HG03095 (cell line): Measurements from ENCODE around the gene NUBP1.
A peak's percentile ranks its signal among the peaks of the same experiment; 100 is the strongest.
"Not testable (repeated sequence)": the region's sequence is repeated elsewhere in the genome, so short reads cannot be mapped to it uniquely, and the experiment has no call there.

Experiments
- ATAC-seq: cut with Tn5 transposase; IDR thresholded peaks from one replicate; pipeline ENCODE4 v1.9.1; 2021; ENCODE audit warnings: moderate library complexity; ENCODE audit not compliant: unreplicated experiment

The NUBP1 gene

DNA sequence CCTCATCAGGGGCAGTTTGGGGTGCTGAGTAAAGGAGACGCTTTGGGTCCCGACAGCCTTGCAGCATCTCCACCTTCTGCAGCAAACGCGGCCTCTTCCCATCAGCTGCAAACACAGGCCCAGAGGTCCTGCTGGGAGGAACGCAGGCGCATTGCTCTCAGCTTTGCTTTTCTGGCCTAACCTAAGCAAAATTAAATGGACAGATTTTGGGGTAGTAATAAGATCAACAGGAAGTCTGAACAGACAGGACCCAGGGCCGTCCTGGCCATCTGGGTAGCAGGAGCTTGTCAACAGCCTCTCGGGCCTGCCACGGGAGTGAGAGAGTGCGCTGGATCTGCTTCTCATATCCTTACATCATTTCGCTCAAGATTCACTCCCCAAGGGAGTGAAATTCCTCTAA, 7.2 kb downstream of the NUBP1 start:
- ATAC-seq, result no peak

DNA sequence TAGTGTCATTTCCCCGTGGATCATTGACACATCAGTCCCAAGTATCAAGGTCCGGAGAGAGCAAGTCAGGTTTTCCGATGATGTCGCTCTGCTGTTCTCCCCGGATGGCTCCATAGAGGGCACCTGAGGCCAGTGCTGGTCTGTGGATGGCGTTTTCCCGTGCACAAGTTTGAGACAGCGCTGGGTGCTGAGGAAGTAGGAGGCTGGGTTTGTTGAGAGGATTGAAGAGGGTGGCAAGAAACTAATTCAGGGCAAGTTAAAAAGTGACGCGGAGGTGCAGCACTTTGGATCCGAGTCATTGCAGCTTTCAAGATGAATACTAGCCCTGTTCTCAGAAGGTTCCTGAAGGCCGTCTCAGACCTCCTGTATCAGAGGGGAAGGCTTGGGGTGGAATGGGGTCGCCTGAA, 7.7 kb downstream of the NUBP1 start:
- ATAC-seq, result no peak

DNA sequence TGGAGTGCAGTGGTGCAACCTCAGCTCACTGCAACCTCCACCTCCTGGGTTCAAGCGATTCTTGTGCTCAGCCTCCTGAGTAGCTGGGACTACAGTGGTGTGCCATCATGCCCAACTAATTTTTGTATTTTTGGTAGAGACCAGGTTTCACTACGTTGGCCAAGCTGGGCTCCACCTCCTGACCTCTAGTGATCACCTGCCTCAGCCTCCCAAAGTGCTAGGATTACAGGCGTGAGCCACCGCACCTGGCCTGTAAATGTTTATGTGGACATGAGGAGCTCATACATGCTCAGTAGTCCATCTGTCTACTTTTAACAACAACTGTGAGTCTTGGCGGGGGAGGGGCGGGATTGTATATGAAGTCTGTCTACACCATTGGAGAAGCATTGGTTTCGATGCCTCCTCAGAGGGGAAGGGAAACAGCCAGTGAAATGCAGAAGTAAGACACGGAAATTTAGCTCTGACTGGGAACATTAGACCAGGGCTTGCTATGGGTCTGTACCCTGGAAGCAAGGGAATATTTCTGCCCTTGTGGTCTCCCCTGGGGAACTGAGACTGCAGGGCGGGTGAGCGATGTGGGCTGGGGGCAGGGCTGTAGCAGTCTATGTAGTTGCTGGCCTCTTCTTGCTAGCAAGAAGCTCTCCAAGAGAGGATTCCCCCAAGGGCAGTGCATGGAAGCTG, 9.3 kb downstream of the NUBP1 start:
- peak; percentile 70 for ATAC-seq

DNA sequence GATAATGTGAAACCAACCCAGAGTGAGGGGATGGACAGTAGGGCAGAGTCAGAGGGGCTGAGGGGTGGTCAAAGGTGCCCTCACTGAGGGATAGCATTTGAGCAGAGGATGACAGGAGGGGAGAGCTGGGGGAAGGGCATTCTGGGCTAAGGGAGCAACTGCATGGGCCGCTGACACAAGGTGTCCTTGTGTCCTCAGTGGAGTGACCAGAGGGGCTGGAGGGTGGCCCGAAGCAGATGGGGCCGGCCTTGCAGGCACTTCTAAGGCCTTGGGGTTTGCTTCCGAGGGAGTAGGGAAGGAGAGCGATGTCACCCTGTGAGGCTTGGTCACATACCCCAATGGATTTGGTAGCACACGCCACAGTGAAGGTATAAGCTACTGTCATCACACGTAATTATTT, 10.0 kb downstream of the NUBP1 start:
- ATAC-seq, result no peak

DNA sequence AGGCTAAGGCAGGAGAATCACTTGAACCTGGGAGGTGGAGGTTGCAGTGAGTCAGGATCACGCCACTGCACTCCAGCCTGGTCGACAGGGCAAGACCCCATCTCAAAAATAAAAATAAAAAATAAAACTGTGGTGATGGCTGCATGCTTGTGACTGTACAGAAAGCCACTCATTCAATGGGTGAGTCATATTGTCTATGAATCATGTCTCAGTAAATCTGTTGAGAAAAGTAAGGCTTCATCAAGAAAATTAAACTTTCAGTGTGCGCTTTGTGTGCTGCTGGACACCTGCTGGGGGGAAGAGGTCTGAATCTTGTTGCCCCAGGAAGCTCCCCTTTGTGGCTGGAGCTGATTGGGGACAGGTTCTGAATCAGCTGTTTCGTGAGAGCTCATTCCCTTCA, 11.3 kb downstream of the NUBP1 start:
- ATAC-seq, result no peak

DNA sequence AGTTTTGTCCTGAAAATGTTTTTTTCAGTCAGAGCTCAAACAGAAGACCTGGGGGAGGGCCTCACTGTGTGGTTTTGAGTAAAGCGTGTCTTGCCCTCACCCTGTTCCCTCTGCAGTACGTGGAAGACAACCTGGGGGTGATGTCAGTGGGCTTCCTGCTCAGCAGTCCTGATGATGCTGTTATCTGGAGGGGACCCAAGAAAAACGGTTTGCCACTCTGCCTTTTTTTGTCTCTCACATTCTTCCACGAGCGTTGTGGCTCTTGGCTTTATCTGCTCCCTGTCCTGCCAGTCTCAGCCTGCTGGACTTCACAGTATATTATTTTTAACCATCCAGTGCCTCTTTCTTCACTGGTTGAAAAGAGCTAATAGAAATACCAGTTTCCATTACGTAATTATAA, 12.9 kb downstream of the NUBP1 start:
- ATAC-seq, result no peak

DNA sequence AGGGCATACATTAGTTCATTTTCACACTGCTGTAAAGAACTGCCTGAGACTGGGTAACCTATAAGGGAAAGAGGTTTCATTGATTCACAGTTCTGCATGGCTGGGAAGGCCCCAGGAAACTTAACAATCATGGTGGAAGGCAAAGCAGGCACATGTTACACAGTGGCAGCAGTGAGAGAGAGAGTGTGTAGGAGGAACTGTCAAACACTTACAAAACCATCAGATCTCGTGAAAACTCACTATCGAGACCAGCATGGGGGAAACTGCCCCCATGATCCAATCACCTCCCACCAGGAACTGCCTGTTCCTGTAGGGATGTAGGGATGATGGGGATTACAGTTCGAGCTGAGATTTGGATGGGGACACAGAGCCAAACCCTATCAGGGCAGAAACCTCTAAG, 17.2 kb downstream of the NUBP1 start:
- no peak for ATAC-seq

DNA sequence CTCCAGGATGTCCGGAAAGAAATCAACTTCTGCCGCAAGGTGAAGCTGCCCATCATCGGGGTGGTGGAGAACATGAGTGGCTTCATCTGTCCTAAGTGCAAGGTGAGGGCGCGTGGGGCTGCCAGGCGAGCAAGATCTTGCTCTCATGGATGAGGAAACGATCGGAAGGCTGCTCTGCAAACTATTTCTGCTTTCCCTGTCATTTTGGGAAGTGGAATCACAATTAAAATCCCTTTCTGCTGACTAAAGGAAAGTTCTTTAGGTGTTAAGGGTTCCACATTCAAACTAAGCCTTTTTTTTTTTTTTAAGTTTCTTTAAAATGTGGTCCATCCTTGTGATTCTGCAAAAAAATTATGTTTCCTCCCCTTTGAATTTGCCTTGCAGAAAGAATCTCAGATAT, 17.7 kb downstream of the NUBP1 start:
- ATAC-seq, result no peak

DNA sequence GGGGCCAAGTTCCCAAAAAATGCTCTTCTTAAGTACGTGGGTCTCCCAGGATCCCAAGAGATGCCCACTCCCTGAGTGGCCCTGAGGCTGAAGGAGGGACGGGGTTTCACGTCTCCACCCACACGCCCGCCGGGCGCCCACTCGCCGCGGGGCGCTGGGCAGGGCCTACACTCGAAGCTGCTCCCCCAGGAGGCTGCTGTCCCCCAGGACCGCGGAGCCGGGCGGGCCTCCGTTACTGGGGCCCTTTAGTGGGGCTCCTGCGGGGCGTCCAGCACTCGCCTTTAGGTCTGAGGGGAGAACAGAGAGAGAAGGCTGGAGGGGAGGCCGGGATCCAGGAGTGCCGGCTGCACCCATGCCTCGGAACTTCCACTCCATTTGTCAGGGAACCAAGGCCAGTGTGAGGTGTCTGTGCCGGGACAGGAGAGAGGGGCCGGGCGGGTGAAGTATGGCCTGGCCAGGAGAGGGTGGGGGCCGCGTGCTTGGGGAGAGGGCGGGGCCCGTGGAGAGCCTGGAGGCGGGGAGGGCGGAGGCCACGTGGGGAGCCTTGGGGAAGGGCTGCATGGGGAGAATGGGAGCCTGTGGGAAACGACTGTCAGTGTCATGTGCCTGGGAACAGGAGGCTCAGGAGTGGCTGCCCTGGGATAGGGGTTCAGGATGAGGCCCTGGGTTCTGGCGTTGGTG, 18.8 kb downstream of the NUBP1 start:
- no peak for ATAC-seq

DNA sequence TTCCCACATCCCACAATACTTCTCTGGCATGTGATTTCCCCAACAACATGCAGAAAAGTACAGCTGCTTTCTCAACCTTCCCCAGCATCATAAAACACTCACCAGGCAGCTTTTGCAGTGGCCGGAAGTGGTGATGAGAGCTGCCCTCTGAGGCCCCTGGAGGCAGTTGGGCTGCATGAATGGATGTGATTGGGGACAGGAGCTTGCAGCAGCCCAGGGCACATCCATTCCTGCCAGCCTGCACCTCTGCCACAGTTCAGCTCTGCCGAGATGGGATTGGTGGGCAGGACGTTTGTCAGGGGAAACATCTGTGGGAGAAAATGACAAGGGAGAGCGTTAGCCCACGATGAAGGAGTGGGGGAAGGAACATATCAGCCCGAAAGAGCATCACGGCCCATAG, 19.8 kb downstream of the NUBP1 start:
- no peak for ATAC-seq

DNA sequence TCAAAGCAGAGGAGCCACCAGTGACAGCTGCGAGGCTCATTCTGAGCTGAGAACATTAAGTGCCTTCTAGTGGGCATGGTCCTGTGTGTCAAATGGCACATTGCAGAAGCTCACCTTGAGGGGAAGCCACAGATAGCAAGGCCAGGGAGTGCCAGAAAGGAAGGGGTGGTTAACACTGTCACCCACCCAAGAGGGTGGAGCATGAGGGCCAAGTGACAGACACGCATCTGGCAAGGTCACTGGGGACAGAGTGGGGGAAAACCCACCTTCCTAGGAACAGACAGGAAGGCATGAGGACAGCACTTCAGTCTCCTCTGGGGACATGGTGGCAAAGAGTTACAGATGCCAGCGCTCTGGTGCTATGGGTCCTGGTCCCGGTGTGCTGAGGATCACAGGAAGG, 22.1 kb downstream of the NUBP1 start:
- no peak for ATAC-seq

DNA sequence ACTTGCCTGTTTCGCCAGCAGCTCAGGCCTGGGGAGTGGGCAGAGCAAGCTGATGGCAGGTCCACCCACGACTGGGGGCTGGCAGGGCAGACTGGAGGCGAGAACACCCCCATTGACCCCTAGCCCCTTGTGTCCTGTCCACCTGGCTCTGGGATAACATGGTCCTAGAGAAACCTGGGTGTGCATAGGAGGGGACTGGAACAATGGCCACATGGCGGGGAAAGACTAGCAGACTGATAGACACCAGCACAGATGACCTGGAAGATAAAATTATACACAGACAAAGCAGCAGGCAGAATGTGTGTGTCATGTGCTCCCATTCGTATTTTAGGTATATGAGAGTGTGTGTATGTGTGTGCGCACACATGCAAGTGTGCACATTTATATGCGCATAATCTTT, 23.5 kb downstream of the NUBP1 start:
- ATAC-seq, result no peak

DNA sequence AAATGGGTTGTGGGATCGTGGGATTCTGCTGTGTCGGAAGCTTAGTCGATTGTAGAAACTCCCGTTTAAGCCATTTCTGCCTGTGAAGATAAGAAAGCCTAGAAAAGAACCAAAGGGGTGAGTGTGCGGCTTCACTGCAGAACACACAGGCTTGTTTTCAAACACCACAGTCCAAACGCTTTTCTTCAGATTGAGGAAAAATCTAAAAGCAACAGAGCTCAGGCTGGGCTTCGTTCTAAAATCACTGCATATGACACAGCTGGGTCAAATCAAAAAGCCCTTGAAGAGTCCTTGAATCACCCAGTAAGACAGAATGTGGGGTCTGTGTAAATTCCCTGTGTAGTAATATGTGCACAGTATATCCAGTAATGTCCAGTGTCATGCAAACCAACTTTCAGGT, 25.7 kb downstream of the NUBP1 start:
- no peak for ATAC-seq

DNA sequence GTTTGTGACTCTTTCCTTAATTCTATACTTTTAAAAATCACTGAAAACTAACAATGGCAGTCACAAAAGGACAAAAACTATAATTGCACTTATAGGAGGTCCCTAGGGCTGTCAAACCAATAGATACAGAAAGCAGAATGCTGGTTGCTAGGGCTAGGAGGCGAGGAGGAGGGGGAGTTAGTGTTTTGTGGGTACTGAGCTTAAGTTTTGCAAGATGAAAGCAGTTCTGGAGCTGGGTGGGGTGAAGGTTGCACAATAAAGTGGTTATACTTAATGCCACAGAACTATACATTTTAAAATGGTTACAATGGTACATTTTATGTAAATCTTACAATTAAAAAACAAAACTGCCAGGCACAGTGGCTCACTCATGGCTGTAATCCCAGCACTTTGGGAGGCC, 27.3 kb downstream of the NUBP1 start:
- ATAC-seq, result no peak

DNA sequence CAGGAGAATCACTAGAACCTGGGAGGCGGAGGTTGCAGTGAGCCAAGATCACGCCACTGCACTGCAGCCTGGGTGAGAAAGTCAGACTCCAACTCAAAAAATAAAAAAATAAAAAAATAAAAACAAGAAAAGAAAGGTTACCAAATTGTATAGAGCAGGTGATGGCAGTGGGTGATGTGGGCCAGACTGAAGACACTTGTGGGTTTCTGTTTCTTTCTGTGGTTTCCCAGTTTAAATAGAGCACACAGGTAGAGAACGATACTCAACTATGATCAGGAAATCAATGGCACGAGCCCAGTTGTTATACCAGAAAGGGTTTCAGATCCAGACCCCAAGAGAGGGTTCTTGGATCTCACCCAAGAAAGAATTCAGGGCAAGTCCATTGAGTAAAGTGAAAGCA, 32.6 kb downstream of the NUBP1 start:
- ATAC-seq, result peak; percentile 61

DNA sequence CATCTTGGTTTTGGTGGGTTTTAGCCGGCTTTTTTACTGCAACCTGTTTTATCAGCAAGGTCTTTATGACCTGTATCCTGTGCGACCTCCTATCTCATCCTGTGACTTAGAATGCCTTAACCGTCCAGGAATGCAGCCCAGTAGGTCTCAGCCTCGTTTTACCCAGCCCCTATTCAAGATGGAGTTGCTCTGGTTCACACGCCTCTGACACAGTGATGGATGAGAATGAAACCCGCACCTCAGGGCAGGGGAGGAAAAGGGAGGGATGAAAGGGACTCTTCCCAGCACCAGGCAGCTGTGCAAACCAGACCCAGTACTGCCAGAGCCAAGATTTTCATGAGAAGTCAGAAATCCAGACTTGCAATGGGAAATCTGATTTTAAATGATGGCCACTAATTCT, 33.3 kb downstream of the NUBP1 start:
- not testable (repeated sequence) for ATAC-seq

DNA sequence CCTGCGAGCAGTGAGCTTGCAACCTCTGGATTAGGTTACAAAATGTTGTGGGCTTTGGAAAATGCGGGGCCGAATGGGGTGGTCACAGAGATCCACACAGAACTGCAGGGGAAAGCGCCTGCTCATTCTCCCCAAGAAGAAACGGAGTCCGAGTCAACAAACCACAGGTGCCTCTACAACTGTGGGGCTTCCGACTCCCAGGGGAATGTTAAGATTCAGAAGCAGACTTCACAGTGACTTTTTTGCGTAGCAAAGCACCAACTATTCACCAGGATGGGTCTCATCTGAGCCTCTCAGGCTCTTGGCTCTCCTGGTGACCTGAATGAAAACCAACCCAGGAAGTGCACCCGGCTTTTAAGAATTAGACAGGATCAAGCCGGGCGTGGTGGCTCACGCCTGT, 33.7 kb downstream of the NUBP1 start:
- ATAC-seq, result no peak

DNA sequence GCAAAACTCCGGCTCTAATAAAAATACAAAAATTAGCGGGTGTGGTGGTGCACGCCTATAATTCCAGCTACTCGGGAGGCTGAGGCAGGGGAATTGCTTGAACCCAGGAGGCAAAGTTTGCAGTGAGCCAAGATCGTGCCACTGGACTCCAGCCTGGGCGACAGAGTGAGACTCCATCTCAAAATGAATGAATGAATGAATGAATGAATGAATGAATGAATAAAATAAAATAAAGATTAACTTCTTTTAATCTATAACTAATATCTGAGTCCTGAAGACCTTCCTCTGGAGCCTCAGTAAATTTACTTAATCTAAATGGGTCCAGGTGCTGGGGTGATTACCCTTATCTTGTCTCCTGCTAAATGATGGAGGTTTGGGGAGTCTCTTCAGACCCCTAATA, 36.3 kb downstream of the NUBP1 start:
- not testable (repeated sequence) for ATAC-seq

DNA sequence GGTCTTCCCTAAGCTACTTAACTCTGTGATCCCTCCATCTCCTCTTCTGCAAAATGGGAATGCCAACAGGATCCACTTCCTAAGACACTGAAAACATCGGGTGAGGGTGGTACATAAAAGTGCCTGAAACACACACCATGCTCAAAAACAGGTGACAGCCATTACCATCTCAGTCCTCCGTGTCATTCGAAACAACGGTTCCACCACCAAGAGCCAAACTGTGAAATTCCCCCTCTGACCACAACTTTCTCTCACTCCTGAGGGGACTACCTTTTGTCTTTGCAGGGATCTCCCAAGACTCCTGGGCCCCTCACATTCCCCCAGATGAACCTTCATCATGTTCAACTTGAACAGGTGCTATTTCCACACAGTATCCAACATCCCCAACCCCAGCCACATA, 37.0 kb downstream of the NUBP1 start:
- ATAC-seq, result no peak

DNA sequence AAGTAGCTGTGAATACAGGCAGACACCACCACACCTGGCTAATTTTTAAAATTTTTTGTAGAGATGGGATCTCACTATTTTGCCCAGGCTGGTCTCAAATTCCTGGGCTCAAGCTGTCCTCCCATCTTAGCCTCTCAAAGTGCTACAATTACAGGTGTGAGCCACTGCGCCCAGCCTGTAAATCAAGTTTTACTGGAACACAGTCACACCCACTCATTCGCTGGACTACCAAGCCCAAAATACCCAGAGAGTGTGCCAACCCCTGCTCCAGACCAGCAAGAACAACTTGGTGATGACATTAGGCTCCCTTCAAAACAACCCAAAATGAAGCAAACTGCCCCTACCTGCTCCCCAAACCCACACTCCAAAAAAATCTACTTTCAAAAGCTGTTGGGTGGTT, 39.0 kb downstream of the NUBP1 start:
- ATAC-seq, result no peak

DNA sequence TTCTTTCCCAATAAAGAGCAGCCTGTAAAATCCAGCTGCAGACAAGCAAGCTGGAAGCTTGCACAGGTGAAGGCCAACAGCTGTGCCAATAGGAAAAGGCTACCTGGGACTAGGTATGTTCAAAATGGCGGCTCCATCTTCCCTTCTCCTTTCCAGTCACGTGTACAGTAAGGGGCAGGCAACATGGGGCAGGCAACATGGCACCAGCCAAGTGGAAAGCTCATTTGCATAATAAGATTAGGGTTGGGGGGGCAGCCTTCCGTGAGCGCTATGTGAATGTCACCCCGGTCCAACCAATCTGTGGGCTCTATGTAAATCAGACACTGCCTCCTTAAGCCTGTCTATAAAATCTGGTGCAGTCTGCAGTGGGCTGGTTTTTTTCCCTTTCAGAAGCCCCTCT, 43.7 kb downstream of the NUBP1 start:
- ATAC-seq, result no peak

DNA sequence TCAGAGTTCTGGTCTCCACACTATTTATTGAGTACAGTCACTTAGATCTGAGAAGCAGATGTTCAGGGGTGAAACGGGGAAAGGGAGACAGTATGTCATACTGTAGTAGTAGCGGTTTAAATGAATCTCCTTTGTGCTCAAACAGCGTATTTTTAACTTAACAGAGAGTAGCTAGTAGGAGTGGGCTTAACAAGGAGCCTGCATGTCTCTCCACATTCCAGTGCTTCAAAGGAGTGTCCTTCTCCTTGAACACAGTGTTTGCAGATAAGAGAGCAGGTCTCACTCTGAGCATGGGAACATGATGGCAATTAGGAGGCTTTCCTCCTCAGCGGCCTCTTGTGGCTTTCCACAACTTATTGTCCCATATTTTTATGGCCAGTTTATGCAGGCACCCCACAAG, 45.0 kb downstream of the NUBP1 start:
- not testable (repeated sequence) for ATAC-seq

DNA sequence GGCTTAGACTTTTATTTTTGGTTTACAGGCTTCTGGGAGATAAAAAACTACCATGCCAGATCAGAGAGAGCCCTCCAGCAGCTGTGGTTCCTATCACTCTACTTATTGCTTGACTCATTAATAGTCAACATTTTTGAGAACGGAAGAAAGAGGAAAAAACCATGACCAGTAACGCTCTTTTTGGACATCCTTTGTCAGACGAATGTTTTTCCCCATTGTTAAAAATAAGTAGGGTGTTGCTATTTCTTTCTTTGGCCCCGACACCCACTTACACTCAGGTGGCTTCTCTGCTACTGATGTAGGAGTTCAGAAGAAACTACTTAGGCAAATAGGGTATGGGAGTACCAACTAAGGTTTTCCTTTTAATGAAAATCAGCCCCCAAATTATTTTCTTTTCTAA, 47.4 kb downstream of the NUBP1 start:
- ATAC-seq, result no peak
